ENCODE measurements around the gene ADAM12. TPM values are rescaled to one million over a fixed set of nuclear protein-coding genes. Genes with fewer than 3 reads are reported as not detected.
A peak's percentile ranks its signal among the peaks of the same experiment; 100 is the strongest.
"Not testable (repeated sequence)": the region's sequence is repeated elsewhere in the genome, so short reads cannot be mapped to it uniquely, and the experiment has no call there.

ADAM12 gene
- total and polyA plus RNA-seq, 7 donors = 0.01 to 3.3 (median 0.24) TPM; not detected in 2

- WGBS, 3 donors = 57 to 79% (median 72%) methylated on average over 11 of the region's 11 CpGs
- H3K9me3 ChIP-seq = no peaks in the 10 kb centered on the region
- H3K27ac ChIP-seq = no peak overlapping the region
- no peak for TF ChIP-seq CTCF (IDR thresholded peaks at IDR 0.05)
- intact Hi-C loops (cut with DNase I) = no loop called here
- no peaks in the 10 kb centered on the region for H3K4me1 ChIP-seq
- peak in 1 of 2 donors; percentile 64 for DNase-seq
- no peaks in the 10 kb centered on the region for H3K36me3 ChIP-seq (ENCODE audit: insufficient read depth in 1 of 2, low read depth in 1 of 2)
- no peak overlapping the region for H3K4me3 ChIP-seq
- ATAC-seq = peak in 1 of 4 donors; percentile 54
- H3K27me3 ChIP-seq (ENCODE audit: insufficient read depth in 3 of 3, low read length in 2 of 3) = no peaks in the 10 kb centered on the region
Observed at GRCh38 chr10:126247446-126247975, 140.8 kb downstream of the ADAM12 start.

- H3K27ac ChIP-seq; H3K9me3 ChIP-seq; H3K36me3 ChIP-seq (ENCODE audit: insufficient read depth in 1 of 2, low read depth in 1 of 2); H3K27me3 ChIP-seq (ENCODE audit: insufficient read depth in 3 of 3, low read length in 2 of 3); H3K4me3 ChIP-seq; intact Hi-C loops (cut with DNase I); ATAC-seq; DNase-seq; H3K4me1 ChIP-seq: not testable (repeated sequence)
- 94 to 97% (median 97%) methylated on average over 1 of the region's 1 CpG for WGBS, 3 donors
Observed at GRCh38 chr10:126246396-126246795, 141.9 kb downstream of the ADAM12 start.

- DNase-seq (no peak), ATAC-seq (no peak)
- H3K4me3 ChIP-seq = no peak overlapping the region
- no peaks in the 10 kb centered on the region for H3K4me1 ChIP-seq
- no peaks in the 10 kb centered on the region for H3K9me3 ChIP-seq
- TF ChIP-seq CTCF (IDR thresholded peaks at IDR 0.05) = no peak
- no peak overlapping the region for H3K27ac ChIP-seq
- no peaks in the 10 kb centered on the region for H3K27me3 ChIP-seq (ENCODE audit: insufficient read depth in 3 of 3, low read length in 2 of 3)
- 94 to 99% (median 95%) methylated on average over 4 of the region's 4 CpGs for WGBS, 3 donors
- H3K36me3 ChIP-seq (ENCODE audit: insufficient read depth in 1 of 2, low read depth in 1 of 2) = no peaks in the 10 kb centered on the region
- intact Hi-C loops (cut with DNase I) = no loop called here
Observed at GRCh38 chr10:126245501-126245900, 142.8 kb downstream of the ADAM12 start.

- intact Hi-C loops (cut with DNase I) = no loop called here
- Histone ChIP-seq H3K4me3 (no peak overlapping the region), H3K27me3 (ENCODE audit: insufficient read depth in 3 of 3, low read length in 2 of 3) (no peaks in the 10 kb centered on the region), H3K27ac (no peak overlapping the region), H3K9me3 (no peaks in the 10 kb centered on the region), H3K36me3 (ENCODE audit: insufficient read depth in 1 of 2, low read depth in 1 of 2) (no peaks in the 10 kb centered on the region), H3K4me1 (no peaks in the 10 kb centered on the region)
- no peak for TF ChIP-seq CTCF (IDR thresholded peaks at IDR 0.05)
- no peak for DNase-seq
- no peak for ATAC-seq
- WGBS, 3 donors = 80 to 97% (median 92%) methylated on average over 5 of the region's 5 CpGs
Observed at GRCh38 chr10:126243971-126244370, 144.3 kb downstream of the ADAM12 start.

- Histone ChIP-seq H3K36me3 (ENCODE audit: insufficient read depth in 1 of 2, low read depth in 1 of 2) (no peaks in the 10 kb centered on the region), H3K9me3 (no peaks in the 10 kb centered on the region), H3K4me1 (no peaks in the 10 kb centered on the region), H3K4me3 (no peak overlapping the region), H3K27ac (no peak overlapping the region), H3K27me3 (ENCODE audit: insufficient read depth in 3 of 3, low read length in 2 of 3) (no peaks in the 10 kb centered on the region)
- no peak for TF ChIP-seq CTCF (IDR thresholded peaks at IDR 0.05)
- no peak for ATAC-seq
- no peak for DNase-seq
- intact Hi-C loops (cut with DNase I) = no loop called here
Observed at GRCh38 chr10:126243306-126243705, 145.0 kb downstream of the ADAM12 start.
